Common myeloid progenitor, CD34-positive (primary cell): ENCODE data around the gene POLD1.
A peak's percentile ranks its signal among the peaks of the same experiment; 100 is the strongest.

Experiments
- CTCF ChIA-PET: fragments of 350-600 bp; sonication (Branson Sonifier 250); formaldehyde crosslinking; loops from one replicate; lab custom pipeline; 2021; ENCODE audit warnings: antibody characterized with exemption; lab: Charles Lee
- POLR2A ChIA-PET: fragments of 350-600 bp; sonication (Branson Sonifier 250); formaldehyde crosslinking; loops from one replicate; lab custom pipeline; 2021; ENCODE audit warnings: antibody characterized with exemption; lab: Charles Lee
- DNase-seq, 3 donors: peaks; one replicate each; pipeline versions ENCODE4 v3.0.0 to v3.0.0-alpha.2; 2013
- H3K27ac ChIP-seq, 2 experiments: 1 replicate in 1 of 2; 2 replicates in 1 of 2; pipeline ENCODE4 v1.7.0; 2013; ENCODE audit warnings: inconsistent platforms in 2 of 2, low read length in 2 of 2, mild to moderate bottlenecking in 2 of 2, low read depth in 1 of 2, moderate library complexity in 1 of 2; ENCODE audit not compliant: severe bottlenecking in 2 of 2, insufficient read depth in 1 of 2, poor library complexity in 1 of 2
- H3K27me3 ChIP-seq, 5 experiments: replicated peaks in 2 of 5; 1 replicate in 3 of 5; 2 replicates in 2 of 5; pipeline versions ENCODE4 v1.6.1 to v1.7.0; 2013; ENCODE audit warnings: low read length in 4 of 5, mild to moderate bottlenecking in 2 of 5, moderate library complexity in 2 of 5, inconsistent platforms in 1 of 5; ENCODE audit not compliant: insufficient read depth in 5 of 5, control insufficient read depth in 4 of 5
- H3K36me3 ChIP-seq, 4 experiments: 1 replicate in 2 of 4; 2 replicates in 2 of 4; pipeline versions ENCODE4 v1.6.1 to v1.7.0; 2013; ENCODE audit warnings: low read length in 3 of 4, control low read depth in 1 of 4, mild to moderate bottlenecking in 1 of 4; ENCODE audit not compliant: control insufficient read depth in 4 of 4, insufficient read depth in 4 of 4
- H3K4me1 ChIP-seq, 4 experiments: 1 replicate in 3 of 4; 2 replicates in 1 of 4; pipeline versions ENCODE4 v1.6.1 to v1.7.1; 2013; ENCODE audit warnings: low read length in 3 of 4, mild to moderate bottlenecking in 3 of 4, control low read depth in 1 of 4, inconsistent platforms in 1 of 4, moderate library complexity in 1 of 4; ENCODE audit not compliant: control insufficient read depth in 4 of 4, insufficient read depth in 4 of 4; ENCODE audit errors: control extremely low read depth in 1 of 4
- H3K4me3 ChIP-seq, 7 experiments: 1 replicate in 4 of 7; 2 replicates in 3 of 7; pipeline versions ENCODE4 v1.5.1 to v1.7.0; 2013; ENCODE audit warnings: mild to moderate bottlenecking in 7 of 7, low read length in 6 of 7, moderate library complexity in 6 of 7, inconsistent platforms in 2 of 7, low read depth in 2 of 7, control low read depth in 1 of 7; ENCODE audit not compliant: insufficient read depth in 4 of 7, control insufficient read depth in 1 of 7; ENCODE audit errors: extremely low read depth in 1 of 7
- H3K9me3 ChIP-seq, 5 experiments: 1 replicate in 4 of 5; 2 replicates in 1 of 5; pipeline versions ENCODE4 v1.6.1 to v1.7.1; 2013; ENCODE audit warnings: low read length in 4 of 5, mild to moderate bottlenecking in 2 of 5, inconsistent platforms in 1 of 5, low read depth in 1 of 5, moderate library complexity in 1 of 5; ENCODE audit not compliant: control insufficient read depth in 4 of 5, insufficient read depth in 2 of 5; ENCODE audit errors: control extremely low read depth in 1 of 5
- WGBS: methylation state at CpG from one replicate; pipeline ENCODE4 v1.1.5; 2013; ENCODE audit not compliant: insufficient coverage; 5-methylcytosine and 5-hydroxymethylcytosine counted together

Gene POLD1

GRCh38 chr19:50358483-50359327 lies 25.4 kb upstream of the POLD1 start:
- no peaks in the 10 kb centered on the region for H3K36me3 ChIP-seq
- no peaks in the 10 kb centered on the region for H3K9me3 ChIP-seq
- peak overlapping the region; percentile 21 to 87 (median 58) for H3K4me3 ChIP-seq
- H3K27ac ChIP-seq: peak overlapping the region in 1 of 2 experiments; percentile 87
- peaks cover 0 to 4% (median 0%) of the 10 kb centered on the region in 5 experiments for H3K27me3 ChIP-seq
- ChIA-PET POLR2A (no interaction called here), CTCF (interaction anchor here (1.2 to 2.6 kb wide), 6 partner anchors 8 to 311 kb away, joined by 3 to 13 read pairs (median 6); no protein-coding TSS in a partner anchor)
- peak; percentile 76 to 85 (median 82) for DNase-seq
- WGBS: 27% methylated on average over 48 of the region's 54 CpGs
- H3K4me1 ChIP-seq: peaks cover 0 to 11% (median 8%) of the 10 kb centered on the region in 4 experiments

DNA sequence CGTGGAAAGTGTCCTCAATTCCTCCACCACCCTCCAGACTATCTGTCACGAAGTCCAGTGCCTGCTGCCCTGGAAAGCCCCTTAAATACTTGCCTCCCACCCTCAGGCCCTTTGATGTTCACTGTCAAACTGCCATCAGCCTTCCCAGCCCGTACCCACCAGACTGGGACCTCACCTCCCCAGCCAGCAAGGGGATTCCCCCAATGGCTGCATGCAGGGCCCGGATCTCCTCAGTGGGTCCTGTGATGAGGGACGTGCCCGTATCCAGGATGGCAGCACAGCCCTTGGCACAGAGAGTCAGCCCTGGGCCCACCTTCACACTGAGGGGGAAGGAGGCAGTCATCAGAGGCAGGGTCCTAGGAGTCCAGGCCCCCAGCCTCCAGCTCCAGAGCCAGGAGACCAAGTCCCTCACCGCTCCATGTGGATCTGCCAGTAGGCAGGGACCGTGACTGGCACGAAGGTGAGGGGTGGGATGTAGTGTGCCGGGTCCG lies 24.8 kb upstream of the POLD1 start:
- ChIA-PET CTCF (interaction anchor here (0.7 kb wide), 1 partner anchor 11 kb away, joined by 3 read pairs; no protein-coding TSS in a partner anchor), POLR2A (no interaction called here)
- H3K9me3 ChIP-seq: no peaks in the 10 kb centered on the region
- 99% methylated on average over 7 of the region's 11 CpGs for WGBS
- H3K4me3 ChIP-seq: peak overlapping the region in 1 of 7 experiments; percentile 86
- no peak for DNase-seq
- H3K27me3 ChIP-seq: peaks cover 0 to 4% (median 0%) of the 10 kb centered on the region in 5 experiments
- H3K4me1 ChIP-seq: peaks cover 0 to 11% (median 8%) of the 10 kb centered on the region in 4 experiments
- H3K36me3 ChIP-seq: no peaks in the 10 kb centered on the region
- no peak overlapping the region for H3K27ac ChIP-seq

GRCh38 chr19:50361290-50362029 lies 22.7 kb upstream of the POLD1 start:
- ChIA-PET POLR2A (no interaction called here), CTCF (interaction anchor here (4.4 kb wide), 1 partner anchor 100 kb away, joined by 17 read pairs; no protein-coding TSS in a partner anchor)
- Histone ChIP-seq H3K36me3 (no peaks in the 10 kb centered on the region), H3K9me3 (no peaks in the 10 kb centered on the region), H3K27ac (no peak overlapping the region), H3K27me3 (peaks cover 0 to 4% (median 0%) of the 10 kb centered on the region in 5 experiments), H3K4me3 (no peak overlapping the region), H3K4me1 (peaks cover 0 to 11% (median 8%) of the 10 kb centered on the region in 4 experiments)
- 97% methylated on average over 5 of the region's 7 CpGs for WGBS
- DNase-seq: no peak

GRCh38 chr19:50362030-50362412 lies 22.1 kb upstream of the POLD1 start:
- POLR2A ChIA-PET: no interaction called here
- peaks cover 0 to 11% (median 7%) of the 10 kb centered on the region in 4 experiments for H3K4me1 ChIP-seq
- no peaks in the 10 kb centered on the region for H3K9me3 ChIP-seq
- 98% methylated on average over 5 of the region's 7 CpGs for WGBS
- H3K4me3 ChIP-seq: no peak overlapping the region
- no peak for DNase-seq
- CTCF ChIA-PET: interaction anchor here (4.4 kb wide), 1 partner anchor 99 kb away, joined by 17 read pairs; no protein-coding TSS in a partner anchor
- peaks cover 0 to 4% (median 0%) of the 10 kb centered on the region in 5 experiments for H3K27me3 ChIP-seq
- no peak overlapping the region for H3K27ac ChIP-seq
- no peaks in the 10 kb centered on the region for H3K36me3 ChIP-seq

DNA sequence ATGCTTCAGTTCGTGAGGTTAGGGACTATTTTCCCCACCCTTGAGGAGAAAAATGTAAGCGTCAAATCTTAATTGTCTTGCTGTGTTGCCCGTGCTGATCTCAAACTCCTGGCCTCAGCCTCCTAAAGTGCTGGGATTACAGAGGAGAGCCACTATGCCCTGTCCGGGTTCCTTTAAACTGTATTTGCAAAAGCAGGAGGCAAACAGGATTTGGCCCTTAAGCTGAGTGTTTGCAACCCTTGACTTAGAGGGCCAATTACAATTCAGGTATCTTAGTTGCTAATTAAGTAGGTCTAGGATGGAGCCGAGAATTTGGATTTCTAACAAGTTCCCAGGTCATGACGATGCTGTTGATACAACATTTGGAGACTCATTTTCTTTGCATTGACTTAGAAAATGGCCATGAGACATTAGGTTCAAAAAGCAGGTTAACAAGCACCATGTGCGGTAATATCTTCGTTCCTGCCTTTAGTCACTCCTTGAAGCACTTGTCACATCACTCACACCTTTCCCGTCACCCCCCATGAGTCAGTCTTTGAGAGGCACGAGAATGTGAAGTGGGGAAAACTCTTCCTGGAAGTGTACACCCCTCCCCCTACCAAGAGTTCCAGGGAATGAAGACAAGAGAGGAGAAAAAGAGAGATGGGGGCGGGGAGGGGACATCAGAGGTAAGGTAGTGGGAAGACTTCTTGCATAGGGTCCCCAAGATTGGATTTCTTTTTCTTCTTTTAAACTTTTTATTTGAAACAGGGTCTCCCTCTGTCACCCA lies 21.3 kb upstream of the POLD1 start:
- H3K27me3 ChIP-seq: peaks cover 0 to 2% (median 0%) of the 10 kb centered on the region in 5 experiments
- CTCF ChIA-PET: interaction anchor here (4.4 kb wide), 1 partner anchor 98 kb away, joined by 17 read pairs; no protein-coding TSS in a partner anchor
- H3K4me3 ChIP-seq: no peak overlapping the region
- H3K9me3 ChIP-seq: no peaks in the 10 kb centered on the region
- H3K27ac ChIP-seq: no peak overlapping the region
- WGBS: 98% methylated on average over 8 of the region's 11 CpGs
- H3K36me3 ChIP-seq: no peaks in the 10 kb centered on the region
- POLR2A ChIA-PET: no interaction called here
- peaks cover 0 to 8% (median 4%) of the 10 kb centered on the region in 4 experiments for H3K4me1 ChIP-seq
- no peak for DNase-seq

DNA sequence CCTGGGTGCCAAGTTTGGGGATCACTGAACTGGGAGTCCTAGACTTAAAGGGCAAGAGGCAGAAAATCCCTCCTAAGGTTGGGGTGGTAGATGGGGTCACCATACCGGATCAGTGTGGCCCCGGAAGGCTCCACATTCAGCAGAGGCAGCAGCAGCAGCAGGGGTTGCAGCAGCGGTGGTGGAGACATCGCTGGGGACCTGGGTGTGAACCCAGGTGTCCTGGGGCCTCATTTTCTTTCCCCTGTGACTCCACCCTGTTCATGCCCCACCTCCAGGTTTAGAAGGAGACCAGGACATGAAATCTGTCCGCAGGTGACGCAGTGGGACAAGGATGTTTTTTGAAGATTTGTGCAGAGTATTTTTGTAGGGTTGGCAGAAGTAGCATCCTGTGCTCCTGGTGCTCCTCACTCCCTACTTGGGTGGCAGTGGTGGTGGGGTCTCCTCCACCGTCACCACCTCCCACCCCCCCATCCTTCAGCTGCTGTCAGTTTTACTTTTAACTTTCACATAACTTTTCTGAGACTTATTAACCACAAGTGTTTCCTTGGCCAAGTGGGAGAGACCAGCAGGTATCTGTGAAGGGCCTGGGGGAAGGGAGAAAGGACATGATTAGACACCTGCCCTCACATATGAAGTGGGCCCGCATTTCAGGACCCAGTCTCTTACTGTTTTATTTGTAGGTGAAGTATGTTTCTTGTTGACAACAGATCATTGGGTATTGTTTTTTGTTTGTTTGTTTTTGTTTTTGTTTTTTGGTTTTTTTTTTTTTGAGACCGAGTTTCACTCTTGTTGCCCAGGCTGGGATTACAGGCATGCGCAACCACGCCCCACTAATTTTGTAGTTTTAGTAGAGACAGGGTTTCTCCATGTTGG lies 18.5 kb upstream of the POLD1 start, which contains the start of gene NAPSA:
TSS of gene NAPSA (minus strand) at position 206 of the 873 bp plus-strand sequence. CDS start at position 188, 18 bp downstream.
- CTCF ChIA-PET: interaction anchor here (0.9 to 4.4 kb wide), 7 partner anchors 8 to 359 kb away, joined by 3 to 17 read pairs (median 4); no protein-coding TSS in a partner anchor
- no peak within 1 kb of the TSS for H3K27ac ChIP-seq
- no peaks in the 10 kb centered on the region for H3K9me3 ChIP-seq
- peaks cover 0 to 14% (median 9%) of the 10 kb centered on the region in 4 experiments for H3K4me1 ChIP-seq
- POLR2A ChIA-PET: no interaction called here
- H3K4me3 ChIP-seq: no peak within 1 kb of the TSS
- no peaks in the 10 kb centered on the region for H3K36me3 ChIP-seq
- WGBS: 96% methylated on average over 5 of the region's 11 CpGs
- no peak for DNase-seq
- no peaks in the 10 kb centered on the region for H3K27me3 ChIP-seq
